SK-N-SH treated with all-trans-retinoic acid at 6 μM for 48 hours (cell line): ENCODE results near the gene HSPB7.

Source experiments
- ATAC-seq: fragments of 200-7000 bp; cut with Tn5 transposase; 3 replicates; pipeline ENCODE4 v1.9.1; 2020; ENCODE audit warnings: mild to moderate bottlenecking, moderate library complexity
- ARNTL ChIP-seq: fragments of 450-650 bp; formaldehyde crosslinking; IDR thresholded peaks from 2 replicates; pipeline ENCODE4 v1.5.0; 2020; ENCODE audit warnings: low read depth, mild to moderate bottlenecking, moderate library complexity, borderline replicate concordance
- BACH2 ChIP-seq: fragments of 250-450 bp; sonication (Bioruptor Pico); IDR thresholded peaks from 2 replicates; pipeline ENCODE4 v1.9.0; 2021; ENCODE audit warnings: mild to moderate bottlenecking, borderline replicate concordance
- CREB5 ChIP-seq: fragments of 250-450 bp; sonication (Bioruptor Pico); IDR thresholded peaks from 2 replicates; pipeline ENCODE4 v1.5.1; 2020; ENCODE audit warnings: low read depth, mild to moderate bottlenecking, moderate library complexity
- CSDC2 ChIP-seq: fragments of 250-450 bp; sonication (Bioruptor Pico); IDR thresholded peaks from 2 replicates; pipeline ENCODE4 v1.5.0; 2020; ENCODE audit warnings: mild to moderate bottlenecking, moderate library complexity
- ESRRG ChIP-seq: fragments of 250-450 bp; sonication (Bioruptor Pico); IDR thresholded peaks from 2 replicates; pipeline ENCODE4 v1.6.1; 2021; ENCODE audit warnings: mild to moderate bottlenecking
- GLIS3 ChIP-seq: fragments of 250-450 bp; sonication (Bioruptor Pico); IDR thresholded peaks from 2 replicates; pipeline ENCODE4 v1.5.0; 2020; ENCODE audit warnings: mild to moderate bottlenecking, moderate library complexity
- ISL1 ChIP-seq: fragments of 250-450 bp; sonication (Bioruptor Pico); IDR thresholded peaks from 2 replicates; pipeline ENCODE4 v2.1.2; 2022; ENCODE audit warnings: mild to moderate bottlenecking, moderate library complexity
- OSR1 ChIP-seq: fragments of 250-450 bp; sonication (Bioruptor Pico); IDR thresholded peaks from 2 replicates; pipeline ENCODE4 v1.8.0; 2022; ENCODE audit warnings: moderate library complexity, mild to moderate bottlenecking, inconsistent platforms
- PATZ1 ChIP-seq: fragments of 250-450 bp; sonication (Bioruptor Pico); IDR thresholded peaks from 2 replicates; pipeline ENCODE4 v1.8.0; 2020; ENCODE audit warnings: mild to moderate bottlenecking, moderate library complexity, borderline replicate concordance
- POU6F1 ChIP-seq: fragments of 250-450 bp; sonication (Bioruptor Pico); IDR thresholded peaks from 2 replicates; pipeline ENCODE4 v1.8.0; 2021; ENCODE audit warnings: low read depth, mild to moderate bottlenecking, moderate library complexity, borderline replicate concordance
- PPARA ChIP-seq: fragments of 250-450 bp; sonication (Bioruptor Pico); IDR thresholded peaks from 2 replicates; pipeline ENCODE4 v1.5.0; 2020; ENCODE audit warnings: mild to moderate bottlenecking, borderline replicate concordance
- RARB ChIP-seq: fragments of 250-450 bp; sonication (Bioruptor Pico); IDR thresholded peaks from 2 replicates; pipeline ENCODE4 v1.8.0; 2021; ENCODE audit warnings: mild to moderate bottlenecking, moderate library complexity
- TCF4 ChIP-seq: fragments of 250-450 bp; sonication (Bioruptor Pico); IDR thresholded peaks from 2 replicates; pipeline ENCODE4 v1.8.0; 2021; ENCODE audit warnings: mild to moderate bottlenecking, moderate library complexity, borderline replicate concordance
- TOX ChIP-seq: fragments of 250-450 bp; sonication (Bioruptor Pico); IDR thresholded peaks from 2 replicates; pipeline ENCODE4 v1.8.0; 2021; ENCODE audit warnings: mild to moderate bottlenecking, moderate library complexity, borderline replicate concordance
- TSHZ2 ChIP-seq: fragments of 250-450 bp; sonication (Bioruptor Pico); IDR thresholded peaks from 2 replicates; pipeline ENCODE4 v1.5.0; 2020; ENCODE audit warnings: mild to moderate bottlenecking, moderate library complexity
- ZC3H10 ChIP-seq: fragments of 250-450 bp; sonication (Bioruptor Pico); IDR thresholded peaks from 2 replicates; pipeline ENCODE4 v1.5.1; 2021; ENCODE audit warnings: mild to moderate bottlenecking, moderate library complexity
- ZFP3 ChIP-seq: fragments of 250-450 bp; sonication (Bioruptor Pico); IDR thresholded peaks from 2 replicates; pipeline ENCODE4 v1.5.0; 2020; ENCODE audit warnings: mild to moderate bottlenecking, moderate library complexity
- ZFP30 ChIP-seq: fragments of 450-650 bp; formaldehyde crosslinking; IDR thresholded peaks from 2 replicates; pipeline ENCODE4 v1.5.0; 2022; ENCODE audit warnings: mild to moderate bottlenecking, moderate library complexity
- ZNF565 ChIP-seq: fragments of 450-650 bp; formaldehyde crosslinking; conservative IDR thresholded peaks from 2 replicates; pipeline ENCODE4 v1.5.0; 2020; ENCODE audit warnings: low read depth, mild to moderate bottlenecking, moderate library complexity
- ZNF70 ChIP-seq: fragments of 450-650 bp; formaldehyde crosslinking; IDR thresholded peaks from 2 replicates; pipeline ENCODE4 v1.5.0; 2020; ENCODE audit warnings: mild to moderate bottlenecking, moderate library complexity
- ZNF8 ChIP-seq: fragments of 450-650 bp; formaldehyde crosslinking; IDR thresholded peaks from 2 replicates; pipeline ENCODE4 v1.5.0; 2020; ENCODE audit warnings: mild to moderate bottlenecking, moderate library complexity
- TF ChIP-seq, protein P1 (sequence below): fragments of 250-450 bp; sonication (Bioruptor Pico); IDR thresholded peaks from 2 replicates; pipeline ENCODE4 v1.5.1; 2021; ENCODE audit warnings: mild to moderate bottlenecking, moderate library complexity

HSPB7 gene

DNA sequence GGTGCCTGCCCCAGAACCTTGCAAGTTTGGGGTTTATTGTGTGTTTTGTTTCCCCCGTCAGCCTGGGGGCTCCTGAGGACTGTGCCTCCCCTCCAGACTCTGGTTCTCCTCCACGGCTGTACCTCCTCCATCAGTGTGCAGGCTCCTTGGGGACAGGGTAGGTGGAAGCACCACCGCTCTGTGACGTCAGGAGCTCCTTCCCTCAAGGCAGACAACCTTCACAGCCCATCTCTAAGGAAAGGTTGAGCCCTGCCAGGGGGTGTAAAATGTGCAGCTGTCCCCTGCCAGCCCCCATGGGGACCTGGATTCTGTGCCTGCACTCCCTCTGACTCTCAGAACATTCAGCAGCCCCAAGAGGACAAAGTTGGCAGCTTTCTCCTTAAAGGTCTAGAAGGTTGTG is 465 bp upstream of the HSPB7 start:
- 0 out of 2 replicates have a peak, but pooled peaks have one; percentile 2 for TF ChIP-seq PATZ1 (CRISPR knock-in tag)
- TF ChIP-seq ZNF70 (CRISPR knock-in tag): no peak
- ATAC-seq: peak; percentile 22

- TF ChIP-seq ISL1 (CRISPR knock-in tag) (no peak), ZFP30 (no peak), ARNTL (CRISPR knock-in tag) (no peak), RARB (CRISPR knock-in tag) (no peak), BACH2 (no peak), ZFP3 (no peak), PATZ1 (CRISPR knock-in tag) (no peak), POU6F1 (CRISPR knock-in tag) (no peak), ZNF565 (CRISPR knock-in tag) (no peak), TCF4 (CRISPR knock-in tag) (no peak), TSHZ2 (no peak), ZC3H10 (CRISPR knock-in tag) (no peak), CREB5 (CRISPR knock-in tag) (no peak), GLIS3 (CRISPR knock-in tag) (no peak), TOX (no peak)
- ATAC-seq: no peak
These were observed 775 bp downstream of the HSPB7 start for GRCh38 chr1:16017076-16017460.

- ATAC-seq: no peak
- no peak for TF ChIP-seq TOX
- TF ChIP-seq CSDC2: no peak
These were observed 1.6 kb downstream of the HSPB7 start for GRCh38 chr1:16015960-16016901.

GRCh38 chr1:16015491-16015890 is 2.4 kb downstream of the HSPB7 start:
- no peak for ATAC-seq
- TF ChIP-seq GLIS3 (CRISPR knock-in tag) (no peak), TOX (no peak), ZNF8 (CRISPR knock-in tag) (no peak), ESRRG (CRISPR knock-in tag) (no peak), ZC3H10 (CRISPR knock-in tag) (no peak), ZFP3 (no peak), ZNF70 (CRISPR knock-in tag) (no peak), PATZ1 (CRISPR knock-in tag) (no peak), PPARA (CRISPR knock-in tag) (no peak), TCF4 (CRISPR knock-in tag) (no peak), CSDC2 (no peak), ZFP30 (no peak), ISL1 (CRISPR knock-in tag) (no peak), ARNTL (CRISPR knock-in tag) (no peak), OSR1 (CRISPR knock-in tag) (no peak)
- TF ChIP-seq, protein P1, sequence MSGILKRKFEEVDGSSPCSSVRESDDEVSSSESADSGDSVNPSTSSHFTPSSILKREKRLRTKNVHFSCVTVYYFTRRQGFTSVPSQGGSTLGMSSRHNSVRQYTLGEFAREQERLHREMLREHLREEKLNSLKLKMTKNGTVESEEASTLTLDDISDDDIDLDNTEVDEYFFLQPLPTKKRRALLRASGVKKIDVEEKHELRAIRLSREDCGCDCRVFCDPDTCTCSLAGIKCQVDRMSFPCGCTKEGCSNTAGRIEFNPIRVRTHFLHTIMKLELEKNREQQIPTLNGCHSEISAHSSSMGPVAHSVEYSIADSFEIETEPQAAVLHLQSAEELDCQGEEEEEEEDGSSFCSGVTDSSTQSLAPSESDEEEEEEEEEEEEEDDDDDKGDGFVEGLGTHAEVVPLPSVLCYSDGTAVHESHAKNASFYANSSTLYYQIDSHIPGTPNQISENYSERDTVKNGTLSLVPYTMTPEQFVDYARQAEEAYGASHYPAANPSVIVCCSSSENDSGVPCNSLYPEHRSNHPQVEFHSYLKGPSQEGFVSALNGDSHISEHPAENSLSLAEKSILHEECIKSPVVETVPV (CRISPR knock-in tag): no peak
